ENCODE data around the gene OGDH.

DNA sequence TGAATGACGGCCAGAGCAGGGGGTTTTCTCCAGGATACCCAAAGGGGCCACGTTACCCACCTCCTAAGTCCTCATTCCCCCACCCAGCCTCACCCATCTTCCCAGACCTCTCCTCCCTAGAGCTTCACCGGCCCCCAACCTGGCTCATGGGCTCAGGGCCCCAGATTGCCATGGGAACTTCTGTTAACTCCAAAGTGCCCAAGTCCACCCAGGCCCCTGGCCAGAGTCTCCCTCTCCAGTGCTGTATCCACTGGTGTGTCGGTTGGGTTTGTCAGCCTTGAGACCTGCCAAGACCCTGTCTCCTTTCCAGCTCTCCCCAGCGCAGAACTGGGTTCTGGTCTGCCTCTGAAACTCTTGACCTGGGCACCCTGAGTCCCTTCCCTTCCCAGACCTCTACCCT is 105.1 kb downstream of the OGDH start:
- TF ChIP-seq ZNF785 (tag by site-specific recombination; IDR thresholded peaks at IDR 0.05) = no peak
- TF ChIP-seq, protein P1, sequence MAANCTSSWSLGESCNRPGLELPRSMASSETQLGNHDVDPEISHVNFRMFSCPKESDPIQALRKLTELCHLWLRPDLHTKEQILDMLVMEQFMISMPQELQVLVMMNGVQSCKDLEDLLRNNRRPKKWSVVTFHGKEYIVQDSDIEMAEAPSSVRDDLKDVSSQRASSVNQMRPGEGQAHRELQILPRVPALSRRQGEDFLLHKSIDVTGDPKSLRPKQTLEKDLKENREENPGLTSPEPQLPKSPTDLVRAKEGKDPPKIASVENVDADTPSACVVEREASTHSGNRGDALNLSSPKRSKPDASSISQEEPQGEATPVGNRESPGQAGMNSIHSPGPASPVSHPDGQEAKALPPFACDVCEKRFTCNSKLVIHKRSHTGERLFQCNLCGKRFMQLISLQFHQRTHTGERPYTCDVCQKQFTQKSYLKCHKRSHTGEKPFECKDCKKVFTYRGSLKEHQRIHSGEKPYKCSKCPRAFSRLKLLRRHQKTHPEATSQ (tag by site-specific recombination; IDR thresholded peaks at IDR 0.05) = no peak
- no peak for TF ChIP-seq ZNF768 (tag by site-specific recombination; IDR thresholded peaks at IDR 0.05)
- TF ChIP-seq, protein P2, sequence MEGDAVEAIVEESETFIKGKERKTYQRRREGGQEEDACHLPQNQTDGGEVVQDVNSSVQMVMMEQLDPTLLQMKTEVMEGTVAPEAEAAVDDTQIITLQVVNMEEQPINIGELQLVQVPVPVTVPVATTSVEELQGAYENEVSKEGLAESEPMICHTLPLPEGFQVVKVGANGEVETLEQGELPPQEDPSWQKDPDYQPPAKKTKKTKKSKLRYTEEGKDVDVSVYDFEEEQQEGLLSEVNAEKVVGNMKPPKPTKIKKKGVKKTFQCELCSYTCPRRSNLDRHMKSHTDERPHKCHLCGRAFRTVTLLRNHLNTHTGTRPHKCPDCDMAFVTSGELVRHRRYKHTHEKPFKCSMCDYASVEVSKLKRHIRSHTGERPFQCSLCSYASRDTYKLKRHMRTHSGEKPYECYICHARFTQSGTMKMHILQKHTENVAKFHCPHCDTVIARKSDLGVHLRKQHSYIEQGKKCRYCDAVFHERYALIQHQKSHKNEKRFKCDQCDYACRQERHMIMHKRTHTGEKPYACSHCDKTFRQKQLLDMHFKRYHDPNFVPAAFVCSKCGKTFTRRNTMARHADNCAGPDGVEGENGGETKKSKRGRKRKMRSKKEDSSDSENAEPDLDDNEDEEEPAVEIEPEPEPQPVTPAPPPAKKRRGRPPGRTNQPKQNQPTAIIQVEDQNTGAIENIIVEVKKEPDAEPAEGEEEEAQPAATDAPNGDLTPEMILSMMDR (tag by site-specific recombination; IDR thresholded peaks at IDR 0.05) = no peak
- no peak for TF ChIP-seq ZBTB1 (tag by site-specific recombination; IDR thresholded peaks at IDR 0.05)
- no peak for TF ChIP-seq ZNF174 (tag by site-specific recombination; IDR thresholded peaks at IDR 0.05)
- TF ChIP-seq, protein P3, sequence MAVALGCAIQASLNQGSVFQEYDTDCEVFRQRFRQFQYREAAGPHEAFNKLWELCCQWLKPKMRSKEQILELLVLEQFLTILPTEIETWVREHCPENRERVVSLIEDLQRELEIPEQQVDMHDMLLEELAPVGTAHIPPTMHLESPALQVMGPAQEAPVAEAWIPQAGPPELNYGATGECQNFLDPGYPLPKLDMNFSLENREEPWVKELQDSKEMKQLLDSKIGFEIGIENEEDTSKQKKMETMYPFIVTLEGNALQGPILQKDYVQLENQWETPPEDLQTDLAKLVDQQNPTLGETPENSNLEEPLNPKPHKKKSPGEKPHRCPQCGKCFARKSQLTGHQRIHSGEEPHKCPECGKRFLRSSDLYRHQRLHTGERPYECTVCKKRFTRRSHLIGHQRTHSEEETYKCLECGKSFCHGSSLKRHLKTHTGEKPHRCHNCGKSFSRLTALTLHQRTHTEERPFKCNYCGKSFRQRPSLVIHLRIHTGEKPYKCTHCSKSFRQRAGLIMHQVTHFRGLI (tag by site-specific recombination; IDR thresholded peaks at IDR 0.05) = no peak
- no peak for TF ChIP-seq KLF16 (tag by site-specific recombination; IDR thresholded peaks at IDR 0.05)
- no peak for TF ChIP-seq ZNF596 (tag by site-specific recombination; IDR thresholded peaks at IDR 0.05)
- TF ChIP-seq GFI1B (tag by site-specific recombination; IDR thresholded peaks at IDR 0.05) = no peak
